H9 (cell line): ENCODE results near the gene KLHL7. TPM values are rescaled to one million over a fixed set of nuclear protein-coding genes. Genes with fewer than 3 reads are reported as not detected.
A peak's percentile ranks its signal among the peaks of the same experiment; 100 is the strongest.

Source experiments
- DNase-seq: peaks from one replicate; pipeline ENCODE4 v3.0.0-alpha.2; 2017
- H2AFZ ChIP-seq: one replicate; pipeline ENCODE4 v1.6.1; 2013; ENCODE audit warnings: mild to moderate bottlenecking, low read length, control low read depth, moderate library complexity
- H2AK5ac ChIP-seq: 2 replicates; pipeline ENCODE4 v1.6.1; 2013; ENCODE audit warnings: low read length, control low read depth, mixed read lengths; ENCODE audit not compliant: insufficient read length
- H2BK120ac ChIP-seq: one replicate; pipeline ENCODE4 v1.6.1; 2013; ENCODE audit warnings: low read depth, mild to moderate bottlenecking, low read length, control low read depth, inconsistent platforms; ENCODE audit not compliant: poor library complexity, severe bottlenecking
- H2BK12ac ChIP-seq: 2 replicates; pipeline ENCODE4 v1.6.1; 2013; ENCODE audit warnings: low read length, control low read depth, mixed read lengths, low read depth; ENCODE audit not compliant: insufficient read length
- H2BK15ac ChIP-seq: 2 replicates; pipeline ENCODE4 v1.6.1; 2013; ENCODE audit warnings: low read depth, low read length, control low read depth
- H2BK20ac ChIP-seq: one replicate; pipeline ENCODE4 v1.6.1; 2013; ENCODE audit warnings: low read depth, mild to moderate bottlenecking, low read length, control low read depth, inconsistent platforms; ENCODE audit not compliant: poor library complexity, severe bottlenecking
- H2BK5ac ChIP-seq: 2 replicates; pipeline ENCODE4 v1.6.1; 2013; ENCODE audit warnings: low read length, control low read depth, mixed read lengths; ENCODE audit not compliant: insufficient read length
- H3K14ac ChIP-seq: 2 replicates; pipeline ENCODE4 v1.6.1; 2013; ENCODE audit warnings: low read length, control low read depth; ENCODE audit not compliant: insufficient read depth
- H3K18ac ChIP-seq: 2 replicates; pipeline ENCODE4 v1.6.1; 2013; ENCODE audit warnings: low read depth, mild to moderate bottlenecking, mixed read lengths, low read length, control low read depth; ENCODE audit not compliant: insufficient read length
- H3K23ac ChIP-seq: 2 replicates; pipeline ENCODE4 v1.6.1; 2013; ENCODE audit warnings: low read length, control low read depth, mixed read lengths, low read depth; ENCODE audit not compliant: insufficient read length
- H3K23me2 ChIP-seq: 2 replicates; pipeline ENCODE4 v1.6.1; 2013; ENCODE audit warnings: low read depth, mild to moderate bottlenecking, mixed read lengths, low read length, control low read depth; ENCODE audit not compliant: insufficient read length, poor library complexity, severe bottlenecking
- H3K27ac ChIP-seq: 2 replicates; pipeline ENCODE4 v1.5.1; 2013; ENCODE audit warnings: low read length, control low read depth, mixed read lengths, low read depth; ENCODE audit not compliant: insufficient read length
- H3K27me3 ChIP-seq: 2 replicates; pipeline ENCODE4 v1.6.1; 2013; ENCODE audit warnings: low read length, control low read depth, inconsistent platforms; ENCODE audit not compliant: insufficient read depth
- H3K4ac ChIP-seq: 2 replicates; pipeline ENCODE4 v1.6.1; 2013; ENCODE audit warnings: low read depth, mild to moderate bottlenecking, control low read depth, inconsistent platforms, low read length, moderate library complexity
- H3K4me1 ChIP-seq: 2 replicates; pipeline ENCODE4 v1.6.1; 2013; ENCODE audit warnings: low read length, control low read depth, inconsistent platforms; ENCODE audit not compliant: insufficient read depth
- H3K4me2 ChIP-seq: 2 replicates; pipeline ENCODE4 v1.6.1; 2013; ENCODE audit warnings: low read length, control low read depth, mixed read lengths; ENCODE audit not compliant: insufficient read length, insufficient read depth
- H3K56ac ChIP-seq: 2 replicates; pipeline ENCODE4 v1.6.1; 2013; ENCODE audit warnings: low read depth, mild to moderate bottlenecking, mixed read lengths, low read length, control low read depth; ENCODE audit not compliant: insufficient read length
- H3K79me1 ChIP-seq: 2 replicates; pipeline ENCODE4 v1.6.1; 2013; ENCODE audit warnings: low read depth, mild to moderate bottlenecking, moderate library complexity, low read length, control low read depth, inconsistent platforms; ENCODE audit not compliant: insufficient read depth, poor library complexity, severe bottlenecking
- H3K79me2 ChIP-seq: 2 replicates; pipeline ENCODE4 v1.6.1; 2013; ENCODE audit warnings: low read length, control low read depth, inconsistent platforms; ENCODE audit not compliant: insufficient read depth
- H3K9ac ChIP-seq: 2 replicates; pipeline ENCODE4 v1.6.1; 2013; ENCODE audit warnings: low read length, control low read depth, mixed read lengths; ENCODE audit not compliant: insufficient read length; ENCODE audit errors: extremely low read depth
- H3K9me3 ChIP-seq: one replicate; pipeline ENCODE4 v1.6.1; 2013; ENCODE audit warnings: low read depth, low read length, inconsistent platforms; ENCODE audit not compliant: control insufficient read depth
- H3T11ph ChIP-seq: one replicate; pipeline ENCODE4 v1.6.1; 2013; ENCODE audit warnings: mild to moderate bottlenecking, low read length, control low read depth, inconsistent platforms
- H4K20me1 ChIP-seq: one replicate; pipeline ENCODE4 v1.6.1; 2013; ENCODE audit not compliant: control insufficient read depth, insufficient read length, insufficient read depth
- H4K5ac ChIP-seq: 2 replicates; pipeline ENCODE4 v1.6.1; 2013; ENCODE audit warnings: low read depth, mild to moderate bottlenecking, mixed read lengths, low read length, control low read depth; ENCODE audit not compliant: insufficient read length
- H4K8ac ChIP-seq: replicated peaks from 2 replicates; pipeline ENCODE4 v1.6.1; 2013; ENCODE audit warnings: low read length, control low read depth, mixed read lengths, low read depth; ENCODE audit not compliant: insufficient read length
- H4K91ac ChIP-seq: 2 replicates; pipeline ENCODE4 v1.6.1; 2013; ENCODE audit warnings: low read depth, mild to moderate bottlenecking, moderate library complexity, mixed read lengths, low read length, control low read depth; ENCODE audit not compliant: insufficient read length
- H3K27ac Mint-ChIP-seq, 3 experiments: 2 replicates in 2 of 3; 3 replicates in 1 of 3; pipeline ENCODE4 v1.8.0; 2020 to 2021; ENCODE audit warnings: mixed read lengths in 3 of 3, mild to moderate bottlenecking in 1 of 3, moderate library complexity in 1 of 3
- H3K27me3 Mint-ChIP-seq: 2 replicates; pipeline ENCODE4 v1.8.0; 2021; ENCODE audit warnings: low read depth, mild to moderate bottlenecking, moderate library complexity, mixed read lengths
- H3K36me3 Mint-ChIP-seq, 3 experiments: 2 replicates in 2 of 3; 3 replicates in 1 of 3; pipeline ENCODE4 v1.8.0; 2020 to 2021; ENCODE audit warnings: low read depth in 3 of 3, mixed read lengths in 3 of 3; ENCODE audit not compliant: insufficient read depth in 1 of 3
- H3K4me1 Mint-ChIP-seq, 2 experiments: 2 replicates each; pipeline ENCODE4 v1.8.0; 2020; ENCODE audit warnings: mixed read lengths in 2 of 2
- H3K4me3 Mint-ChIP-seq, 2 experiments: 2 replicates in 1 of 2; 3 replicates in 1 of 2; pipeline ENCODE4 v1.8.0; 2020 to 2021; ENCODE audit warnings: mild to moderate bottlenecking in 2 of 2, mixed read lengths in 2 of 2, moderate library complexity in 1 of 2
- H3K9me3 Mint-ChIP-seq, 2 experiments: 2 replicates in 1 of 2; 3 replicates in 1 of 2; pipeline ENCODE4 v1.8.0; 2020; ENCODE audit warnings: mild to moderate bottlenecking in 2 of 2, mixed read lengths in 2 of 2, moderate library complexity in 1 of 2
- CTCF ChIP-seq: fragments of 200-600 bp; sonication (generic); conservative IDR thresholded peaks from 3 replicates; pipeline ENCODE4 v1.8.0; 2021; ENCODE audit warnings: antibody characterized with exemption, mild to moderate bottlenecking
- WGBS: extraction: QIAGEN DNeasy Blood & Tissue Kit; methylation state at CpG from one replicate; pipeline ENCODE4 v1.1.7; 2013; ENCODE audit warnings: missing lambda C conversion rate, low lambda C conversion rate, mixed read lengths; ENCODE audit not compliant: insufficient read length; ENCODE audit errors: extremely low coverage; 5-methylcytosine and 5-hydroxymethylcytosine counted together
- total RNA-seq: library from RNA; stranded (reverse); gene quantifications from 2 replicates; pipeline ENCODE4 v1.2.1, GENCODE V29; 2021

KLHL7 gene
- total RNA-seq, 1 experiment from 2014 or later, result 56.7 TPM

- no peak overlapping the region for H2BK120ac ChIP-seq
- no peak overlapping the region for H4K5ac ChIP-seq
- H3T11ph ChIP-seq, result no peak overlapping the region
- Mint-ChIP-seq H3K9me3 (no peaks in the 10 kb centered on the region), H3K27ac (peak overlapping the region in 1 of 3 experiments; percentile 42; a peak in 1 of 7 replicates), H3K27me3 (no peaks in the 10 kb centered on the region), H3K4me1 (peaks cover 19 to 20% of the 10 kb centered on the region in 2 experiments), H3K36me3 (no peaks in the 10 kb centered on the region), H3K4me3 (no peak overlapping the region)
- no peak overlapping the region for H2AK5ac ChIP-seq
- TF ChIP-seq CTCF, result peak; percentile 35; the same call in 2 of the 3 replicates
- no peak overlapping the region for H3K14ac ChIP-seq
- H3K4ac ChIP-seq, result no peak overlapping the region
- no peak overlapping the region for H4K8ac ChIP-seq
- H2BK5ac ChIP-seq, result no peak overlapping the region
- WGBS, result no CpG with 5 or more reads among the region's 2 CpGs
- no peak overlapping the region for H3K4me2 ChIP-seq
- no peak overlapping the region for H2BK12ac ChIP-seq
- no peak overlapping the region for H2BK20ac ChIP-seq
- no peak overlapping the region for H3K9ac ChIP-seq
- no peaks in the 10 kb centered on the region for H3K79me1 ChIP-seq
- no peak overlapping the region for H3K18ac ChIP-seq
- no peak overlapping the region for H3K23ac ChIP-seq
- DNase-seq, result no peak
- no peak overlapping the region for H4K91ac ChIP-seq
- no peaks in the 10 kb centered on the region for H3K79me2 ChIP-seq
- H2BK15ac ChIP-seq, result no peak overlapping the region
- H3K23me2 ChIP-seq, result no peaks in the 10 kb centered on the region
- H3K9me3 ChIP-seq, result no peaks in the 10 kb centered on the region
- peak overlapping the region; percentile 18 for H2AFZ ChIP-seq
- H3K56ac ChIP-seq, result no peak overlapping the region
- H3K4me1 ChIP-seq, result no peaks in the 10 kb centered on the region
- H3K27me3 ChIP-seq, result no peaks in the 10 kb centered on the region
- H4K20me1 ChIP-seq, result no peaks in the 10 kb centered on the region
- no peak overlapping the region for H3K27ac ChIP-seq
Measured at GRCh38 chr7:23072922-23073321, 32.7 kb upstream of the KLHL7 start.
